ENCODE data around the gene ANXA2R. TPM values are rescaled to one million over a fixed set of nuclear protein-coding genes. Genes with fewer than 3 reads are reported as not detected.

Gene ANXA2R
- total RNA-seq, 1 experiment from 2014 or later: 6.2 TPM

DNA sequence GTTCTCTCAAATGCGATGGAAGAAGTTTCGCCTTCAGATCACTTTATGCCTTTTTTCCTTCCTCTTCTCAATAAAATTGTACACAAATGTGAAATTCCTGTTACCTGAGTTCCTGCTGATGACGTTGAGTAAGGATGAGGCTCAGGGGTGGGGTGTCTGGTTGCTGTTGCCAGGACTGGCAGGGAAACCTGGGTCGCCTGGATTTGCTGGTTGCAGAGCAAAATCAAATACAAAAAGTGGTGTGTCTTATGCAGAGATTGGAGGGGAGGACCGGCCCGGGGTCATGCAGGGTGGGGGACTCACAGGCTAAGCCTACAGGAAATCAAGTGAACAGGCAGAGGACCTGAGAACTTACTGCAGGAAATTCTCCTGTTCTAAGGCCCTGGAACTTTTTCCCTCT, 39.2 kb downstream of the ANXA2R start:
- in situ Hi-C loops (cut with HindIII; ENCODE audit: low pct_unique_long_range_greater_than_20kb, low sequenced_read_pairs) (loop anchor here (25.0 kb wide), 1 partner anchor 89 kb away; no protein-coding TSS in a partner anchor), intact Hi-C loops (cut with micrococcal nuclease; ENCODE audit: unreplicated experiment) (no loop called here)
- H3K4me1 ChIP-seq (ENCODE audit: control insufficient read depth, insufficient read depth, low read length): peaks cover 8% of the 10 kb centered on the region
- H3K27ac ChIP-seq (ENCODE audit: low read length): peak overlapping the region; percentile 82
- DNase-seq (ENCODE audit: low read depth, low spot score) (no peak), ATAC-seq (peak; percentile 39)
- no peaks in the 10 kb centered on the region for H3K9me3 ChIP-seq (ENCODE audit: control insufficient read depth, insufficient read depth, low read depth, low read length)
- H3K27me3 ChIP-seq (ENCODE audit: control insufficient read depth, insufficient read depth, low read length): no peaks in the 10 kb centered on the region
- POLR2A ChIA-PET: no interaction called here
- TF ChIP-seq, protein P1, sequence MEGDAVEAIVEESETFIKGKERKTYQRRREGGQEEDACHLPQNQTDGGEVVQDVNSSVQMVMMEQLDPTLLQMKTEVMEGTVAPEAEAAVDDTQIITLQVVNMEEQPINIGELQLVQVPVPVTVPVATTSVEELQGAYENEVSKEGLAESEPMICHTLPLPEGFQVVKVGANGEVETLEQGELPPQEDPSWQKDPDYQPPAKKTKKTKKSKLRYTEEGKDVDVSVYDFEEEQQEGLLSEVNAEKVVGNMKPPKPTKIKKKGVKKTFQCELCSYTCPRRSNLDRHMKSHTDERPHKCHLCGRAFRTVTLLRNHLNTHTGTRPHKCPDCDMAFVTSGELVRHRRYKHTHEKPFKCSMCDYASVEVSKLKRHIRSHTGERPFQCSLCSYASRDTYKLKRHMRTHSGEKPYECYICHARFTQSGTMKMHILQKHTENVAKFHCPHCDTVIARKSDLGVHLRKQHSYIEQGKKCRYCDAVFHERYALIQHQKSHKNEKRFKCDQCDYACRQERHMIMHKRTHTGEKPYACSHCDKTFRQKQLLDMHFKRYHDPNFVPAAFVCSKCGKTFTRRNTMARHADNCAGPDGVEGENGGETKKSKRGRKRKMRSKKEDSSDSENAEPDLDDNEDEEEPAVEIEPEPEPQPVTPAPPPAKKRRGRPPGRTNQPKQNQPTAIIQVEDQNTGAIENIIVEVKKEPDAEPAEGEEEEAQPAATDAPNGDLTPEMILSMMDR (IDR thresholded peaks at IDR 0.05): no peak
- TF ChIP-seq POLR2AphosphoS5 (IDR thresholded peaks at IDR 0.05; ENCODE audit: low read depth, low read length): no peak
- TF ChIP-seq REST (IDR thresholded peaks at IDR 0.05; ENCODE audit: insufficient read depth in 1 of 2, low read depth in 2 of 2, low read length in 1 of 2): no peak
- no peak for TF ChIP-seq SIN3A (IDR thresholded peaks at IDR 0.05; ENCODE audit: borderline replicate concordance, insufficient read depth, low read depth, low read length)
- TF ChIP-seq TCF7L2 (IDR thresholded peaks at IDR 0.05; ENCODE audit: low read depth, low read length): no peak
- CTCF ChIA-PET: no interaction called here
- H3K36me3 ChIP-seq (ENCODE audit: control insufficient read depth, insufficient read depth, low read length): no peaks in the 10 kb centered on the region
- H3K4me3 ChIP-seq (ENCODE audit: low read depth in 2 of 2, low read length in 2 of 2): peak overlapping the region; percentile 47 to 71
- BruUV-seq (replicated peaks): no TSS peak

DNA sequence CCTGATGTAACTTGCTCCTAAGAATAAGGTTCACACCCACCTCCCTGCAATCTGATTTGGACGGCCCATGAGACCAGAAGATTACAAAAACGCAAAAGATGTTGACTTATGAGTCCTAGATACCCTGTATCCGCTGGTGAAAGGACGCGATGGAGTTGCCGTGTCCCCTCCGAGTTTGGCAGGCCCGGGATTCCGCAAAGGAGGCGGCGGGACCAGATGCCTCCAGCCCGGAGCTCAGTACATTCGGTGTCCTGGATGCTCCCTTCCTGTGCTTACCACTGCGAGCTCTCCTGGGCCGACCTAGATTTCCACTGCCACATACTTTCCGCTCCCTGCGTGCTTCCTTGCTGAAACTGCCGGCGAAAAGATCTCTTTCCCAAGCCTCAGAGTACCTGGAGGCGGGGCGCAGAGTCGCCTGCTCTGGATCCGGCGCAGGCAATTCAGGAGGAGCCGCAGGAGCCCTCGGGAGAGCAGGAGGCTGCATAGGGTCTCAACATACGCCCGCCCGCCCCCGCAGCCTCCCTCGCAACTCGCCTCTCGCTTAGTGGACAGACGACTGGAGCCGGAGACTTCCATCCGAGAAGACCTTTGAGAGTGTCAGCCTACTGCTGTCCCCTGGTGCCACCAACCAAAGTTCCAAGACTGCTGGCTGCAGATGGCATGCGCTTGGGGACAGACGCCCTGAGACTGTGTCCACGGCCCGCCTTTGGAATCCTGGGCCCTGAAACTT, 39.8 kb downstream of the ANXA2R start:
- BruUV-seq (replicated peaks): no TSS peak
- DNase-seq (ENCODE audit: low read depth, low spot score) (no peak), ATAC-seq (peak; percentile 90)
- Histone ChIP-seq H3K4me3 (ENCODE audit: low read depth in 2 of 2, low read length in 2 of 2) (peak overlapping the region; percentile 47 to 71), H3K9me3 (ENCODE audit: control insufficient read depth, insufficient read depth, low read depth, low read length) (no peaks in the 10 kb centered on the region), H3K36me3 (ENCODE audit: control insufficient read depth, insufficient read depth, low read length) (no peaks in the 10 kb centered on the region), H3K27me3 (ENCODE audit: control insufficient read depth, insufficient read depth, low read length) (no peaks in the 10 kb centered on the region), H3K27ac (ENCODE audit: low read length) (peak overlapping the region; percentile 82), H3K4me1 (ENCODE audit: control insufficient read depth, insufficient read depth, low read length) (peaks cover 8% of the 10 kb centered on the region)
- peak; percentile 16; the same call in 1 of the 2 replicates for TF ChIP-seq POLR2AphosphoS5 (IDR thresholded peaks at IDR 0.05; ENCODE audit: low read depth, low read length)
- TF ChIP-seq, protein P1 (IDR thresholded peaks at IDR 0.05): no peak
- TF ChIP-seq TCF7L2 (IDR thresholded peaks at IDR 0.05; ENCODE audit: low read depth, low read length): peak; percentile 23; the same call in 1 of the 2 replicates
- TF ChIP-seq REST (IDR thresholded peaks at IDR 0.05; ENCODE audit: insufficient read depth in 1 of 2, low read depth in 2 of 2, low read length in 1 of 2): no peak
- no peak for TF ChIP-seq SIN3A (IDR thresholded peaks at IDR 0.05; ENCODE audit: borderline replicate concordance, insufficient read depth, low read depth, low read length)
- intact Hi-C loops (cut with micrococcal nuclease; ENCODE audit: unreplicated experiment): no loop called here
- in situ Hi-C loops (cut with HindIII; ENCODE audit: low pct_unique_long_range_greater_than_20kb, low sequenced_read_pairs): loop anchor here (25.0 kb wide), 1 partner anchor 88 kb away; no protein-coding TSS in a partner anchor
- POLR2A ChIA-PET: no interaction called here
- CTCF ChIA-PET: no interaction called here

Data from Panc1 (cell line).